OCI-LY7 (cell line): ENCODE measurements around the gene SYT9.

Source experiments
- CTCF ChIP-seq: fragments of 200-600 bp; sonication (generic); conservative IDR thresholded peaks from 2 replicates; pipeline ENCODE4 v1.5.1; 2014; ENCODE audit warnings: mild to moderate bottlenecking, antibody characterized with exemption, low read length, moderate library complexity, mixed read lengths
- EZH2phosphoT487 ChIP-seq: fragments of 200-600 bp; sonication (generic); IDR thresholded peaks from 2 replicates; pipeline ENCODE4 v1.6.1; 2018; ENCODE audit warnings: low read depth, borderline replicate concordance, mild to moderate bottlenecking, mixed run types, antibody characterized with exemption, low read length, moderate library complexity, mixed read lengths

- TF ChIP-seq CTCF = no peak
- TF ChIP-seq EZH2phosphoT487 = no peak
These were observed 199.8 kb downstream of the SYT9 start for GRCh38 chr11:7451520-7451919.
